ENCODE measurements around the gene NUAK1. TPM values are rescaled to one million over a fixed set of nuclear protein-coding genes. Genes with fewer than 3 reads are reported as not detected.

NUAK1 gene
- total RNA-seq, 4 donors from 2014 or later: 13.8 to 38.6 (median 22.8) TPM

GRCh38 chr12:106113042-106113441 lies 25.7 kb downstream of the NUAK1 start:
- no peak for TF ChIP-seq CTCF (IDR thresholded peaks at IDR 0.05; ENCODE audit: low read depth)

GRCh38 chr12:106112145-106112821 lies 26.5 kb downstream of the NUAK1 start:
- no peak for TF ChIP-seq CTCF (IDR thresholded peaks at IDR 0.05; ENCODE audit: low read depth)

GRCh38 chr12:106110626-106111300 lies 28.0 kb downstream of the NUAK1 start:
- TF ChIP-seq CTCF (IDR thresholded peaks at IDR 0.05; ENCODE audit: low read depth): no peak

GRCh38 chr12:106109168-106109910 lies 29.4 kb downstream of the NUAK1 start:
- no peak for TF ChIP-seq CTCF (IDR thresholded peaks at IDR 0.05; ENCODE audit: low read depth)

GRCh38 chr12:106108185-106108835 lies 30.4 kb downstream of the NUAK1 start:
- TF ChIP-seq CTCF (IDR thresholded peaks at IDR 0.05; ENCODE audit: low read depth): no peak

- no peak for TF ChIP-seq CTCF (IDR thresholded peaks at IDR 0.05; ENCODE audit: low read depth)
These were observed 31.2 kb downstream of the NUAK1 start for GRCh38 chr12:106107566-106107965.

GRCh38 chr12:106106892-106107291 lies 31.9 kb downstream of the NUAK1 start:
- TF ChIP-seq CTCF (IDR thresholded peaks at IDR 0.05; ENCODE audit: low read depth): no peak

Measured in subcutaneous adipose tissue (tissue), 4 donors.